Vagina (tissue), 2 donors: ENCODE data around the gene LGI1.
"Not testable (repeated sequence)": the region's sequence is repeated elsewhere in the genome, so short reads cannot be mapped to it uniquely, and the experiment has no call there.

Experiments
- CTCF ChIP-seq, 3 experiments: fragments of 450-650 bp in 2 of 3; fragments of 200-600 bp in 1 of 3; sonication (generic) in 1 of 3; IDR thresholded peaks; one replicate each; pipeline ENCODE4 v1.5.1; 2017 to 2019; ENCODE audit warnings: antibody characterized with exemption in 3 of 3, mild to moderate bottlenecking in 2 of 3, moderate library complexity in 2 of 3
- POLR2A ChIP-seq, 2 donors: fragments of 450-650 bp; IDR thresholded peaks; one replicate each; pipeline ENCODE4 v1.6.1; 2017; ENCODE audit warnings: antibody characterized with exemption in 2 of 2, mild to moderate bottlenecking in 2 of 2, moderate library complexity in 2 of 2

GRCh38 chr10:93831065-93831464, 73.3 kb downstream of the LGI1 start:
- TF ChIP-seq CTCF, POLR2A (IDR thresholded peaks at IDR 0.05): not testable (repeated sequence)
